HG02759 (cell line): ENCODE measurements around the gene CTNNA2.

Experiments used
- ATAC-seq: cut with Tn5 transposase; IDR thresholded peaks from one replicate; pipeline ENCODE4 v1.9.1; 2021; ENCODE audit warnings: mild to moderate bottlenecking, moderate library complexity; ENCODE audit not compliant: unreplicated experiment

Gene CTNNA2

GRCh38 chr2:79780781-79781180 is 267.9 kb downstream of the CTNNA2 start:
- ATAC-seq = no peak

- no peak for ATAC-seq
These were observed 270.0 kb downstream of the CTNNA2 start for GRCh38 chr2:79782576-79783452.

GRCh38 chr2:79788952-79789651 is 276.3 kb downstream of the CTNNA2 start:
- ATAC-seq = no peak

- ATAC-seq = no peak
These were observed 277.0 kb downstream of the CTNNA2 start for GRCh38 chr2:79789811-79790210.

GRCh38 chr2:79792090-79792489 is 279.2 kb downstream of the CTNNA2 start:
- no peak for ATAC-seq

GRCh38 chr2:79793006-79793405 is 280.2 kb downstream of the CTNNA2 start:
- no peak for ATAC-seq

GRCh38 chr2:79796641-79797040 is 283.8 kb downstream of the CTNNA2 start:
- ATAC-seq = no peak

- ATAC-seq = no peak
These were observed 285.9 kb downstream of the CTNNA2 start for GRCh38 chr2:79798776-79799175.

GRCh38 chr2:79799729-79800128 is 286.9 kb downstream of the CTNNA2 start:
- ATAC-seq = no peak

GRCh38 chr2:79801082-79801481 is 288.2 kb downstream of the CTNNA2 start:
- ATAC-seq = no peak

GRCh38 chr2:79817288-79817687 is 304.4 kb downstream of the CTNNA2 start:
- ATAC-seq = no peak

- no peak for ATAC-seq
These were observed 307.4 kb downstream of the CTNNA2 start for GRCh38 chr2:79820281-79820680.

- no peak for ATAC-seq
These were observed 309.3 kb downstream of the CTNNA2 start for GRCh38 chr2:79822136-79822535.

GRCh38 chr2:79824086-79824786 is 311.4 kb downstream of the CTNNA2 start:
- ATAC-seq = no peak

GRCh38 chr2:79827881-79828280 is 315.0 kb downstream of the CTNNA2 start:
- ATAC-seq = no peak

GRCh38 chr2:79830501-79830900 is 317.6 kb downstream of the CTNNA2 start:
- ATAC-seq = no peak

- ATAC-seq = no peak
These were observed 319.1 kb downstream of the CTNNA2 start for GRCh38 chr2:79831961-79832360.

GRCh38 chr2:79832511-79833234 is 319.8 kb downstream of the CTNNA2 start:
- ATAC-seq = no peak

GRCh38 chr2:79833235-79833878 is 320.5 kb downstream of the CTNNA2 start:
- no peak for ATAC-seq

GRCh38 chr2:79835911-79836310 is 323.1 kb downstream of the CTNNA2 start:
- ATAC-seq = no peak
